HG03108 (cell line): ENCODE measurements around the gene LPO.

Source experiments
- ATAC-seq: cut with Tn5 transposase; IDR thresholded peaks from one replicate; pipeline ENCODE4 v1.9.1; 2021; ENCODE audit warnings: moderate library complexity; ENCODE audit not compliant: unreplicated experiment

The LPO gene

DNA sequence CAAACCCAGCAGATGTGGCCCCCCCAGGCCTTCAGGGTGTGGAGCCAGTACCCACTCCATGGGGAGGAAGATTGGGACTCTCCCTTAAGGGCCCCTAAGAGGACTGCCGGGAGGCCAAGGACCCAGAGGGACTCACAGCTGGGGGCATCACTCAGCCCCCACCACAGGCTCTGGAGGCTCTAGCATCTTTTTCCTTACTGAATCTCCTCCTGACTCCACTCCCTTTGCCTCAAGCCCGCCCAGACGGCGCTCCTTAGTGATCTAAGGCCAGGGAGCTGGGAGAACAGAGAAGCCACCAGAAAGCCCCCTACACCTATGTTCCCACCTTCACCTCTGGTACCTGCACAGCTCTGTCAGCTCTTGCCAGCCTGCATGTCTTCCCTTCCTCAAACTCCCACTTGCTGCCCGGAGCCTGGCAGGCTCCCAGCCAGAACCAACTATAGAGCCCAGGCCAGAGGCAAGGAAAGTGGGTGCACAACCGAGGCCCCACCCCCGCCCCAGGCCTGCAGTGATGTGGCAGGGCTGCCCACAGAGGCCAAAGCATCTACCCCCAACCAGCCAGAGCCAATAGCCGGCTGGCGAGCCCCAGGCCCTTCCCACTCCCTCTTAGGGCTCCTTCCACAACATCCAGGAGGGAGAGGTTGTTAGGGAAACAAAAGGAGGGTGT lies 64.7 kb downstream of the LPO start:
- ATAC-seq = no peak

DNA sequence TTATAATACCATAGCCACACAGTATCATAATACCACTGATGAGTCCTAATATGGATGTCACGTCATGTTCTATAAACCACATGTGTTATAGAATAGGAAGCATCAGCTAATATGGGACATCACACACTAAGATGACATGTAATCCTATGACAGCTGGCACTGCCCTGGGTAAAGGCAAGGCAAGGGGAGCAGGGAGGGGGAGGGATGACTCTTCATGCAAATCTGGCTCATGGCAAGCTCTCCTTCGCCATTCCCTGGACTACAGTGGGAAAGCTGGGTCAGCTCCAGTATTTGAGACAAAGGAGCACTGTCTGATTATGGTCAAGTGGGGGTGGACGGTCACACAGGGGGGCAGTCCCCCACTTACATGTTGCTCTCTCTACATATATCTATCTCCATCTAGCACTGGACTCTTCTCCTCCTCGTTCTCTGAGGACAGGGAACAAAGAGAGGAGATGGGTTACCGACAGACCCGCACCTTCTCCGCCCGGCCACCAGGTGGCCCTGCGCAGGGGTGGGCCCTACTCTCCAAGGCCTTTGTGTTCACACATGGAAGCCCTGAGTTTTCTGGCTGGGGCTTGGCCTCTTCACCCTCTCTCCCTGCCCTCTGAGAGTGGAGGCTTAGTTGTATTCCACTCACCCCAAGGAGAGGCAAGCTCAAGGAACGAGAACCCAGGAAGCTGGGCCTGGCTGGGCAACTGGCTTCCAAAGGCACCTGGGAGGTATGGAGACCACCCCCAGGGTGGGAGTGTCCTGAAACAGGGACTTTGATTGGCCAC lies 65.8 kb downstream of the LPO start:
- ATAC-seq = no peak

DNA sequence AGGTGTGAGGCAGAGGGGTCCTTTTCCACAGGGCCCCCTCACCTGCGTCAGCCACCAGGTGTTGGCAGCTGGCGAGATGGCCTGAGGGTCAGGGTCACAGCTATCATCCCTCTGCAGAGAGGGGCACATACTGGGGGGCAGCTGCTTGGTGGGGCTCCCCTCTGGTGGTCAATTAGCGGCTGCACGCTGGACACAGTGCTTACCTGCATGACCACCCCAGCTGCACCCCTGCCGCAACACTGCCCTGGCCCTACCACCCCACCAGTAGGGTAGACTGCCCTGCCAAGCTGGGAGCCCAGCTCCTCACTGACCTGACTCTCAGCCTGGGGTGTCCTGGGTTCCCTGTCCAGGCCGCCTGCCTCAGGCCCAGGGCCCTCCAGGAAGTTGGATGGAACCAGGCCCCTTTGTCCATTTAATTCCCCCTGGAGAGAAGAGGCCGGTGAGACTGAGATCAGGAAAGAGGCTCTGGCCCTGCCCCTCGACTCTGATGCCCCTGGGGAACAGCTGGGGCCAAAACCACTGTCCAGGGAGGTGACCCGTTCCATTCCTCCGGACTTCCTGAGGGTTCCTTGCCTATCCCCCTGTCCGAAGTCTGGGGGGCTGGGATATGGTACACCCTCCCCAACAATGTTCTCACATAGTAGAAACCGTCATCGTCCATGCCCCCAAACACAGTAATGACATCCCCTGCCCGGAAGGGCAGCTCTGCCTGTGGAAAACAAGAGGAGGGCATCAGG lies 66.5 kb downstream of the LPO start:
- ATAC-seq = no peak

DNA sequence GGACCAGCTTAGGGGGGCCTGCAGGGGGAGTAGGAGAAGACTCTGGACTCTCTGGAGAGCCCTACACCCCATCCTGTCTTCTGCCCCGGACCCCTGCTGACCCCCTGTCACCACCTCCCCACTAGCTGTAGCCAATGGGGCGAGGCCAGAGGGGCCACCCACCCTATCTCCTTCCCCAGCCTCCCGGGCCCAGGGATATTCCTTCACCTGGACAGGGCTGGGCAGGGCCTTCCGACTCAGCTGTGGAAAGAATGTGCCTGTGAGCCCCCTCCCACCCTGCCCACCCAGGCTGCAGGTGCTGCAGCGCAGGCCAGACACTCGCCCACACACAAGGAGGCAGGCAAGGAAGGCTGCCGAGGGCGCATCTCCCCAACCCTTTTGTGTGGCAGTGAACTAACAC lies 67.2 kb downstream of the LPO start:
- no peak for ATAC-seq

DNA sequence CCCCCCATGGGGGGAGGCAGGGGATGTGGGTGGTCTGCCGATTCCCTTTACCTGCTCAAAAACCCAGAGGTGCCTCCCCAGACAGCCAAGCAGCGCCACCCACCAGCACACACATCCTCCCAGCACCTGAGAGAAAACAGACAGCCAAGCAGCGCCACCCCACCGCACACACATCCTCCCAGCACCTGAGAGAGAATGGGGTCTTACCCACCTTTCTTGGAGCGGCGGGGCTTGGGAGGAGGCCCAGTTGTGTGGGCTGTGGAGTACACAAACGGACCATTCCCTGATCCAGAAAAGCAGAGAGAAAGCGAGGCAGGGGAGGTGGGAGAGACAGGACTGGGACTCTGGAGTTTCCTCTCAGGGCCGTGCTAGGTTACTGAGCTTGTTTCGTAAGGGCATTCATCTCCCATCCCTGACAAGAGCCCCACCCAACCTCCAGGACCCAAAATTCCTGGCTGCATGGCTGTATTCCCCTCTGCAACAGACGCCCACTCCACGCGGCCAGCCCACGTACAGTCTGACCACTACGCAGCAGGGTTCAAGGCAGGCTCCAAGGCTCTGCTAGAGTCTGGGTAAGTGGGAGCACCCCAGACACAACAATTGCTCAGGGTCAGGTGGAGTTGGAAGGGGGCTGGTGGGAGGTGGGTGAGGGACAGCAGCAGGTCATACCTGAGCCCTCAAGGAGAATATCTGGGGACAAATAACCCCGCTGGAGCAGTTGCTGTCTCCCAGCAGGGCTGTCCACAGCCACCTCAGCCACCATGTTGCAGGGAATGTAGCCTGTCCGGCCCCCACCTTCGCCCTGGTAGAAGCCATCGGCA lies 68.0 kb downstream of the LPO start:
- no peak for ATAC-seq

DNA sequence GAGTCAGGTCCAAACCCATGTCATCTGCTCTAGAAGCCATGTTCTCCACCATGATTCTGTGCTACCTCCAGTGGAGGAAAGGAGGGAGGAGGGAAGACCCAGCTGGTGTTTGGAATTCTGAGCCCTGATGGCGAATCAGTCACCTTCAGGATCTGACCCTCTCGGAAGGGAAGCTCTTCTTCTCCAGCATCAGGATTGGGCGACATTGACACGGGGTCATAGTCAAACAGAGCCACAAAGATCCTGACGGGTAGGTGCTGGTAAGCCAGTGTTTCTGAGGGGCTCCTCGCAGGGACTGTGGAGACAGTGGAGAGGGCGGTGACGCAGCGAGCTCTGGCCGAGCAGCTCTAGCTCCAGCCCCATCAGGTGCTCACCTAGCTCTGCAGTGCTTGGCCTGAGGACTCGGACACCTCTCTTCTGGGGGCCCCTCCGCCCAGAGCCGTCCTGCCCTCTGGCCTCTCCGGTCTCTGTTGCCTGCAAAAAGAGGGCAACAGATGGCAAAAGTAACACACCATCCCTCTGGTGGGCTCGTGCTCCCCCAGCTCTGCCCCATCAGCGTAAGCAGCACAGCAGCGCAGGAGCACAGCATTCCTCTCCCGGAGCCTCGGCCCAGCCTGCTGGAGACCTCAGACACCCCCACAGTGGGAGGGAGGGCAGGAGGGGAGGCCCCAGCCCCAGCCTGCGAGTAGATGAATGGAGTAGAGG lies 69.2 kb downstream of the LPO start:
- ATAC-seq = no peak

DNA sequence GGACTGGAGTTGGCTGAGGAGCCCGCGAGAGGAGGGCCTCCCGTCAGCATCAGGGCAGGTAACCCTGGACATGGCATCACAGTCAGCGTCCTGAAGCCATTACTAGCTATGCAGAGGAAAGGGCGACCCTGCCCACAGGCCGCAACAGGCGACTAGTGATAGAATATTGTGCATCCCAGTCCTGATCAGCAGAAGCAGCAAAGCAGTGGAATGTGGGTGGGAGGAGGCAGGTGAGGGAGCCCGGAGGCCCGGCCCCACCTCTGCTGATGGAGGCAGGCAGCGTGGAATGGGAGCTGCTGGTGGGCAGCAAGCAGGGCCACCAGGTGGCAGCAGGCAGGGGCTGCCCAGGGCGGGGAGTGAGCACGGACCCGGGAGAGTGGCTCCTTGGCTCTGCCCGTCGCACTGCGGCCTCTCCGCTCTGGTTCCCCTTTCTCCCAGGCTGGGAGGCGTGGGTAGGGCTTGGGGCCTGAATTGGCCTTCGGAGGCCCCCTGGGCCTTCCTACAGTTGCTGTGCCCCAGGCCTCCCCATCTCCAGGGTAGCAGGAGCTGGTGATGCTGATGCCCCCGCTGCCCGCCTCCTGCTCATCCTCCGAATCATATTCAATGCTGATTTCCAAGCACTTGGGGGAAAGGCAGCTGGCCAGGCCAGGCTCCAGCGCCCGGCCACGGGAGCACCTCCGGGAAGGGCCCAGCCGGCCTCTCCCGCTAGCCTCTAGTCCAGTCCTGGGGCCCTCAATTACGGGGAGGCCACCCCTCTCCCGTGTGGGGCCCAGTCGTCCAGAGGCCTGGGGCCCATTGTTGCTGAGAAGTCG lies 70.0 kb downstream of the LPO start:
- ATAC-seq = no peak

DNA sequence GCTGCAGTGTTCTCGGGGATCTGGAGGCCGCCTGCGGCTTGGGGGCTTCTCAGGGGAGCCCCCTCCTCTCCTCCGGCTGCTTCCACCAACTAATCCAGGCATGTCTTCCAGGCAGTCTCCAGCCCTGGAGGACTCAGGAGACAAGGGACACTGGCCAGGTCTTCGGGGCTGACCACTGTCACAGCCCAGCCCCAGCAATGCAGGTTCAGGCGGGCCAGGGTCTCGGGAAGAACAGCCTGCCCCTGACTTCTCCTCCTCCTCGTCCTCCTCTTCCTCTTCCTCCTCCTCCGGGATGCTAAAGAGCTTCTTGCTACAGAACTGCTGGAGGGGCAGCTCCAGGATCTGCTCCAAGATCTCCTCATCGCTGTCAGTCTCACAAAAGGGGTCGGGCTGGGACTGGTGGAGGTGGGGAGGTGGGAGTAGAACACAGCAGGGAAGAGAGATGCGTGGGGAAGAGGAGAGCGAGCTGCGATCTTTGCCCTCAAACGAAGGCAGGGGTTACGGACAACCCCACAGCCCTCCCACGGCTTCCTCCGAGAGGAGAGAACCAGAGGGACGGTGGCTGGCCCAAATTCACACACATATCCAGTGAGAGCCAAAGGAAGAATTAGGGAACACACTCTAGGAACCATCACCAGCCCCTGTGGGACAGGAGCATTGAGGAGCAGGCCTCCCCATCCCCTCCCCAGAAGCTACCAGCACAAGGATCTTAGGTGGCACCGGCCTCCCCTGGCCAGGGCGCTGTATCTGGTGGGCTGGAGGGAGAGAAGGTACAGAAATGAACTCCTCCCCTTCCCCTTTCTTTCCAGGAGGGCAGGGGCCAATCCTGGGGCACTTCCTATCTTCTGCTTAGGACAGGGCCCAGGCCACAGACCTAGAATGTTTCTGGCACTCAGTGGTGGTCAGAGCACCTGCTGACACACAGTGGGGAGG lies 70.9 kb downstream of the LPO start:
- ATAC-seq = no peak

DNA sequence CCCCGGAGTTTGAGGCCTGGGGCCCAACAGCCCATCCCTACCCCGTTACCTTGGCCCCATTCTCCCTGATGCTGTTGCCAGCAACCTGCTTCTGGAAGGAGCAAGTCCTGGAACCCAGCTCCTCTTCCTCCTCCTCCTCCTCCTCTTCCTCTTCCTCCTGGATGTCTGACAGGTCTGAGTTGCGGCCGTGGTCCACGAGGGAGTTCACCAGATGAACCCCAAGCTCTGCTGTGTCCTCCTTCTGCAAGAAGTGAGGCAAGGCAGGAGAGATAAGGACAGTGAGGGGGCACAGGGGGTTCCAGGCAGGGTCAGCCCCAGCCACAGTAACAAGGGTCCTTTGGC lies 71.5 kb downstream of the LPO start:
- no peak for ATAC-seq

DNA sequence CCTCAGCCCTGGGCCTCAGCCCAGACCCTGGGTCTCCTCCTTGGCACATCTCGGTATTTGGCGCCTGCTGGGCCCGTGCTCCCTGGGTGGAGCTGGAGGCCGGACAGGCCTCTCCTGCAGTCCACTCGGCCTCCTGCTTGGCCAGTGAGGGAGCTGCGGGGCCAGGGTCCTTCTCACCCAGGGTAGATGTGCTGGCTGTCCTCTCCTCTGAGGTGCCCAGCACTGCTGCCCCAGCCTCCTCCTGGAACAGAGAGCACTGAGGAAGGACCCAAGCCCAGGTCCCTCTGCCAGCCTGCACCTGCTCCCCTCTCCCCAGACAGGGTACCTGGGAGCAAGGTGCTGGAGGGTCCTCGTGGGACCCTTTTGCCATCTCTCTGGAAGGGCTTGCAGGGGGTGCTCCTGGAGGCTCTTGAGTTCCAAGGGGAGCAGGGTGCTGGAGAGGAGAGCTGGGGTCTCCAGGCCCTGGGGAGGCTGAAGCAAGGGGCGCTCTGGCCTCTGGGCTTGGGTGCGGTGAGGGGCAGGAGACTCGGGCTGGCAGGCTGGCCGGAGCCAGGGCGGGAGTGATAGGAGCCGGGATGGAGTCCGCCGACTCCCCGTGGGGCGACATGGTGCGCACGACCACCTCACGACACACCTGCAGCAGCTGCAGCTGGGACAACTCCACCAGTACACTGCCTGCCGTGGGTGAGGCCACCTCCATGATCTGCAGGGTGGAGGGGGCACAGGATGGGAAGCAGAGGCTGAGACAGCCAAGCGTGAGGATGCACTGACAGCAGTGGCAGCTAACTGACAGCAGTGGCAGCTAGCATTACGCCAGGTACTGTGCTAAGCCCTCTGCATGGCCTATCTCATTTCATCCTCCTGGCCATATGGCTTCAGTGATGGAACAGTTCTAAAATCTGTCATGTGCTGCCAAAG lies 72.4 kb downstream of the LPO start:
- ATAC-seq = no peak

DNA sequence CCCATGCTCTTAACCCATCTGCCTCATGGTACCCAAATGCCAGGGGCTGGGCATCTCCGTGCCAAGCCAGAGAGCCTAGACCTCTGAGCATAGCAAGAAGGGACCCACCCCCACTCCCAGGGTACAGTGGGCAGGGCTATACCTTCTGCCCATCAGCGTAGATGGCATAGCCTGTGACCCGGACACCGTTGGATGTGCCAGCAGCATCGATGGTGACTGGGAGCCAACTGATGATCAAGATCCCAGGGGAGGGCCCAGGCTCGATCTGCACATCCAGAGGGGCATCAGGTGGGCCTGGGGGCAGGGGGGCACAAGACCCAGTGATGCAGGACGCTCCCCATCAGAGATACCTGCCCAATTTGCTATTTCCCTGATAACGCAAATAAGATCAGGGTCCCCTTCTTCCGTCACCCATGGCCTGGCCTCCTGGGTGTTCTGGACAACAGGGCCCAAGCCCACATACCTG lies 73.1 kb downstream of the LPO start:
- ATAC-seq = no peak

DNA sequence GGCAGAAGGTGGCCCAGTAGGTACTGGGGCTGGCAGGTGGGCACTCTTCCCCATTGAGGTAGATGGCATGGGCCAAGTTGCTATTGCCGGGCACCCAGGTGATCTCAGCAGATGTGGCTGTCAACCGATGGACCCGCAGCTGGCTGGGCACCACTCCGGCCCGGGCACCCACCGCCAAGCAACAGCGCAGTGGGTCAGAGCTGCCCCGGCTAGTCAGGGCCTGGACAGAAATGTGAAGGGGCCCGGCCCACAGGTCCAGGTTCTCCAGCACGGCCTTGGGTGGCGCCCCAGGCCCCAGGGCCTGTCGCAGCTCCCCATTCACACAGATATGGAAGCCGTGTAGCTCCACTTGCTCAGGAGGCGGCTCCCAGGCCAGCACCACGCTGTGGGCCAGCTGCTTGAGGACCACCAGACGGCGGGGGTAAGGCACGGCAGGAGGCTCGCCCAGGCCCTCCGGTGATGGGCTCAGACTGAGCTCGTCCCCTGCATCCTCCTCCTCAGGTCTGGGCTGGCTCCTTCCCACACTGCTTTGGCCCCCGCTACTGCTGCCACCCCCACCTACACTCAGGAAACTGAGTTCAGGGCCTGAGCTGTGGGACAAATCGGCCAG lies 73.7 kb downstream of the LPO start:
- no peak for ATAC-seq

DNA sequence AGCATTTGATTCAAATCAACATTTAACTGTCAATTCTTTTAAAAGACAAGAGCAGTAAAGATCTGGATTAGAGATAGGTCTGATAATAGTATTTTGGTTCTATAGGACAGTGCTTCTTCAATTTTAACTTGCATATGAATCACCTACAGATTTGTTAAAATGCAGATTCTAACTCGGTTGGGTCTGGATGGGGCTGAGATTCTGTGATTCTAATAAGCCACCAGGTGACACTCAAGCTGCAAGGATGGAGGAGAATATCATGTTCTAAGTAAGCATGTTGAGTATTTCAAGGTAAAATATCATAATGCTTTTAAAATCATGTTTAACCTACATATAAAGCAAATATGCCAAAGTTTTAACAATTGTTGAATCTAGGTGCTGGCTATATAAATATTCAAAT lies 74.4 kb downstream of the LPO start:
- no peak for ATAC-seq

DNA sequence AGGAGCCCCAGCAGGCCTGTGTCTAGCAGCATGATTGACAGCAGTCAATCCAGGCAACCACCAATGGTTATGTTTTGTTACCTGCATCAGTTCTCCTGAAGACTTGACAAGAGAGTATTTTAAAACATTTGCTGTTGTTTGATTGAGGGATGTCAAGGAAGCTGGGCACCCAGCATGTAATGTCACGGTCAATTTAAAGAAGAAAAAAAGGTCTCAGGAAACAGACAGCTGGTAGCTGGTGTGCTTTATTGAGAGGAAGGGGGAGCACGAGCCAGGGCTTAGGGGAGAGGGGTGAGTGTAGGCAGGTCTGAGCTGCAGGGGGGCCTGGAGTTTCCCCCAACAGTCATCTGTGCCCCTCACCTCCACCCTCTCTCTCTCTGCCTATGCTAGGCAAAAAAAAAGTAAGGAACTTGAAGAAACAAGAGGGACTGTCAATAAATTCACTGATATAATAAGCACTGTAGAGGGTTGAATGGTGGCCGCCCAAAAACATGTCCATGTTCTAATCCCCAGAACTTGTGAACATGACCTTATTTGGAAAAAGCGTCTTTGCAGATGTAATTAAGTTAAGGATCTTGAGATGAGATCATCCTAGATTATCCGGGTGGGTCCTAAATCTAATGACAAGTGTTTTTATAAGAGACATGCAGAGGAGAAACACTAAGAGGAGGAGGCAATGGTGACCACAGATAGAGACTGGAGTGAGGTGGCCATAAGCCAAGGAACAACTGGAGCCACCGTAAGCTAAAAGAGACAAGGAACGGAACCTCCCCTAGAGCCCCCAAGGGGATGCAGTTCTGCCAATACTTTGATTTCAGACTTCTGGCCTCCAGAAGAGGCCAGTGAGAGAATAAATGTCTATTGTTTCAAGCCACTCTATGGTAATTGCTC lies 75.7 kb downstream of the LPO start:
- no peak for ATAC-seq

DNA sequence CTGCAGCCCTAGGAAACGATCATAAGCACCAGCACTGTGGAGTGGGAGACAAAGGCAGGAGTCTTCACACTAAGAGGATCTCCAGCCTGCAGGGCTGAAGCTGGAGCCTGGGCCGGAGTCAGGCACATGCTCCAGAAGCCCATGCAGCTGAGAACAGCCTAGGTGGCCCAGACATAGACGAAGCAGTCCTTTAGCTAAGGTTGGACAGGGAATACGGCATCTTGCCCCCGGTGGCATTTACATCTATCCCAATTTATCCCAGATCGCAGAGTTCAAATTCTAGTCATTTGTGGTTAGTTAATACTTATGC lies 76.3 kb downstream of the LPO start:
- no peak for ATAC-seq

DNA sequence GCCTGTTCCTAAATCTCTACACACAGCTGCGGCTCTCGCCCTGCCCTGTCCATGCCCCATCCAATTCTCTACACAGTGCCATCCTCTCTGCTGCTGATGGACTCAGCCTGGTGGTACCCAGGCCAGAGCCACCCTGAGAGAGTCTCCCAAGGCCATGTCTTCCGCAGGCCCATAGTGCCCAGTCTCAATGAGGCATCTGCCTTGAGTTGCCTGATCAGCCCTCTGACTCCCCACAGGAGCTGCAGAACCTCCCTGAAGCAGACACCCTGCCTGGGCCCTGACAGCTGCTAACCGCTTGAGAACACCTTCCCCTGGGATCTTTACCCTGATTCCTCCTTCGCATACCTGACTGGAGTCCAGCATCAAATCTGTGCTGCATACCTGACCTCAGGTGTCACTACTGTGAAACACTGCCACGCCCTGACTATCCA lies 76.9 kb downstream of the LPO start:
- ATAC-seq = no peak
